Stimulated activated CD4-positive, alpha-beta T cell treated with anti-CD3 and anti-CD28 coated beads, Interleukin-2, amount 100 ng/mL, for 24 hours (primary cell): Measurements from ENCODE around the gene NOA1.
"Not testable (repeated sequence)": the region's sequence is repeated elsewhere in the genome, so short reads cannot be mapped to it uniquely, and the experiment has no call there.

Experiments used
- DNase-seq, 2 donors: peaks; one replicate each; pipeline ENCODE4 v3.0.0-alpha.2; 2020

NOA1 gene

DNA sequence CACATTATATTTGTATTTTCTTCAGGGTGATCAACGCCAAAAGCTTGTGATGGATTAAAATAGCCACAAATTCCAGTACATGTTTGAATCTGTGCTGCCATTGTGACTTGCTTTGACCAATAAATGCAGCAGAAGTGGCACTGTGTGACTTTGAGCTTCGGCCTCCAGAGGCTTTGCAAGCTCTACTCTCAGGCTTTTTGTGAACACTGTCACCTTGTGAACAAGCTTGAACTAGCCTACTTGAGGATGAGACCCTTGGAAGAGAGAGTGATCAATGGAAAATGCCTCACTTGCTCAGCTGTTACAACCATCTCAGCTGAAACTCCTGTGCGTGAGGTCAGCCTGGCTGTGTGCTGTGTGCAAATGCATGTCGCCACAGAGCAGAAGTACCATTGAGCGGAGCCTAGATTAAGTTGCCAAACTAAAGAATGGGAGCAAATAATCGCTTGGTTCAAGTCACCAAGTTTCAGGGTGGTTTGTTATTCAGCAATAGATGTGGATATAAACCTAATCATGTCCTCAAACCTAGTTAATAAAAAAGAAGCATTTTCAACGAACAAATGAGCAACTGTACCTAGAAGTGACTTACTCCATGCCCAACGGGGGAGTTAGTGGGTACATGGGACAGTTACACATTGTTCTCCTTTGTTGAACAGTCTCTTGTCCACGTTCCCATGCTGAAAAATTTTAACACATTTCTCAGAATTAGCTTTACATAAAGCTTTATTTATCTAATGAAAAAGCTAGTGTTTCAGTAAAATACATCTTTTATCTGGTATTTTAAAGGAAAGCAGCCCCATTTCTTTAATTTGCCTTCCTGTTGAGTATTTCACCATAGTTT, 23.5 kb downstream of the NOA1 start:
- DNase-seq, result no peak

GRCh38 chr4:56941403-56941802, 36.0 kb downstream of the NOA1 start:
- no peak for DNase-seq

DNA sequence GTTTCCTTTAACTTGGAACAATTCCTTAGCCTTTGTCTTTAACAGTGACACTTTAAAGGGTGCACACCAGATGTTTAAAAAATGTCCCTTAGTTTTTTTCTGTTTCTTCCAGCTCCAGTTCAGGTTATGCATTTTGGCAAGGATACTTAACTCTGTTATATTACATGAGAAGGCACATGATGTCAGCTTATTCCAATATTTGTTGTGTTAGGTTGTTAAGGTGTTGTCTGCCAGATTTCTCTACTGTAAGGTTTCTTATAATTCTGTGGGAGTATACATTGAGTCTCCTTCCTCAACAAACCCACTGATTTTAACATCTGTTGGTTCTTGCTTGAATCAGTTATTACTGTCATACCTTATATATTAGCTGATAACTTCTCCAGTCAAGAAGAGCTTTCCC, 36.4 kb downstream of the NOA1 start:
- DNase-seq, result no peak

- DNase-seq, result no peak
These were observed 37.0 kb downstream of the NOA1 start for GRCh38 chr4:56940403-56940802.

DNA sequence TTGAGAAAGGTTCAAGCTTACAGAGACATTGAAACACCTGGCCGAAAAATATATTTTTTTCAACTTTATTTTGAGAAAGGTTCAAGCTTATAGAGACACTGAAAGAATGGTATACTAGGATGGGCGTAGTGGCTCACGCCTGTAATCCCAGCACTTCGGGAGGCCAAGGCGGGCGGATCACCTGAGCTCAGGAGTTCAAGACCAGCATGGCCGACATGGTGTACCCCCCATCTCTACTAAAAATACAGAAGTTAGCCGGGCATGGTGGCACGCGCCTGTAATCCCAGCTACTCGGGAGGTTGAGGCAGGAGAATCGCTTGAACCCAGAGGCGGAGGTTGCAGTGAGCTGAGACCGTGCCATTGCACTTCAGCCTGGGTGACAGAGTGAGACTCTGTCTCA, 37.6 kb downstream of the NOA1 start:
- DNase-seq, result not testable (repeated sequence)

DNA sequence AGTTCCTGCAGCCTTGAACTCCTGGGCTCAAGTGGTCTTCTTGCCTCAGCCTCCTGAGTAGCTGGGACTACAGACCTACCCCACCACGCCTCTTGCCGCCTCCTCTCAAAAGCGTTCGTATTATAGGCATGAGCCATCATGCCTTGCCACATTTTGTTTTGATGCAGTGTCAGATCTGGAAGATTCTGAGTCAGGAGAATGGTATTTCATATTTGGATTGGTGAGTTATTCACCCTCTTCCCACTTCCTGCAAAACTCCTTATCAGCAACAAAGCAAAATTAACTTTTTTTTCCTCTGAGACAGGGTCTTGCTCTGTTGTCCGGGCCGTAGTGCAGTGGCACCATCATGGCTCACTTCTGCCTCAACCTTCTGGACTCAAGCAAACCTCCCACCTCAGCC, 40.1 kb downstream of the NOA1 start:
- DNase-seq, result no peak

DNA sequence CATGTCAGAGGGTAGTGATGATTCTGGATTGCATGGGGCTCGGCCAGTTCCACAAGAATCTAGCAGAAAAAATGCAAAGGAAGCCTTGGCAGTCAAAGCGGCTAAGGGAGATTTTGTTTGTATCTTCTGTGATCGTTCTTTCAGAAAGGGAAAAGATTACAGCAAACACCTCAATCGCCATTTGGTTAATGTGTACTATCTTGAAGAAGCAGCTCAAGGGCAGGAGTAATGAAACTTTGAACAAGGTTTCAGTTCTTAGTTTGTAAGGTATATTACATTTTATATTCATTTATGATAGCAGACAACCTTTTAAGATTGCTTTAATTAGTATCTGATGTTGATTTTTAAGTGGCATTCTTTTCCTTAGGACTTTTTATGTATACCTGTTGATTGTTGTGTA, 45.5 kb downstream of the NOA1 start:
- no peak for DNase-seq

- DNase-seq, result no peak
These were observed 46.8 kb downstream of the NOA1 start for GRCh38 chr4:56930638-56931037.

GRCh38 chr4:56927196-56927595, 50.2 kb downstream of the NOA1 start:
- no peak for DNase-seq

DNA sequence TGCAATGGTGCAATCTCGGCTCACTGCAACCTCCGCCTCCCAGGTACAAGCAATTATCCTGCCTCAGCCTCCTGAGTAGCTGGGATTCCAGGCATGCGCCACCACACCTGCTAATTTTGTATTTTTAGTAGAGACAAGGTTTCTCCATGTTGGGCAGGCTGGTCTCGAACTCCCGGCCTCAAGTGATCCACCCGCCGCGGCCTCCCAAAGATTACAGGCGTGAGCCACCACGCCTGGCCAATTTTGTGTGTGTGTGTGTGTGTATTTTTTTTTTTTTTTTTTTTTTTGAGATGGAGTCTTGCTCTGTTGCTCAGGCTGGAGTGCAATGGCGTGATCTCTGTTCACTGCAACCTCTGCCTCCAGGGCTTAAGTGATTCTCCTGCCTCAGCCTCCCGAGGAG, 62.4 kb downstream of the NOA1 start:
- DNase-seq, result not testable (repeated sequence)

DNA sequence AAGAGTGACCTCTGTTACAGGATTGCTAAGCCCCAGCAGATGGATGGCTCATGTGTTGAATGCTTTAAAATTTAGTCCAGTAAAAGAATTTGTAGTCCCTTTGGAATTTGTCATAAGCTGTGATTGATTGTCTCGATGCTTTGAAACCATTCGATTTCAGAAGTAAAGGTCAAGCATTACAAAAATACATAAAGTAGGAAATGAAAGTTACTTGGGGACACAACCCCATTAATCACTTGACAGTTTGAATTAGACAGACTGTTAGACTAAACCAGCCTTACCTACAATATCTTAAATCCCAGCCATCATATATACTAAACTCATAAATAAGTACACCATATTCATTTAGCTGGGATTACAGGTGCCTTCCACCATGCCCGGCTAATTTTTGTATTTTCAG, 63.1 kb downstream of the NOA1 start:
- DNase-seq, result no peak
